HG03060 (cell line): ENCODE results near the gene FSIP1.

ENCODE experiments used
- ATAC-seq: cut with Tn5 transposase; IDR thresholded peaks from one replicate; pipeline ENCODE4 v1.9.1; 2021; ENCODE audit warnings: low read depth, moderate number of reproducible peaks; ENCODE audit not compliant: unreplicated experiment

FSIP1 gene

GRCh38 chr15:39792844-39793335 is 10.2 kb upstream of the FSIP1 start:
- ATAC-seq: no peak

GRCh38 chr15:39792025-39792843 is 9.6 kb upstream of the FSIP1 start:
- no peak for ATAC-seq

DNA sequence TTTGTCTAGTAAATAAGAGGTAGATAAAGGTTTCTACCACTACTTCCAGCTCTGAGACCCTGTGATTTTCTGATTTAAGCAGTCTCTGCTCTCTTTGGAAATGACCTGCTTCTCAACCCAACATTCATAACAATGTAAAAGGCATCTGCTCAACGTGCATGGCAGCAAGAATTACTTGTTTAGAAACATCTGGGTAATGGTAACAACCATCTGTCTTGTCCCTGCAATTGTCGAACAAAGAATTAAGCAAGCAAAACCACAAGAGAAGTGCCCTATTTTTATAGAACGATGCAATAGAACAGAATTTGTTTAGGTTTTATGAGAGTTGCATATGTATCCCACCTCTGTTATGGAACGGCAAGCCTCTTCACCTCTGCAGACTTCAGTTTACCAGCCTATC is 7.1 kb upstream of the FSIP1 start:
- ATAC-seq: no peak

DNA sequence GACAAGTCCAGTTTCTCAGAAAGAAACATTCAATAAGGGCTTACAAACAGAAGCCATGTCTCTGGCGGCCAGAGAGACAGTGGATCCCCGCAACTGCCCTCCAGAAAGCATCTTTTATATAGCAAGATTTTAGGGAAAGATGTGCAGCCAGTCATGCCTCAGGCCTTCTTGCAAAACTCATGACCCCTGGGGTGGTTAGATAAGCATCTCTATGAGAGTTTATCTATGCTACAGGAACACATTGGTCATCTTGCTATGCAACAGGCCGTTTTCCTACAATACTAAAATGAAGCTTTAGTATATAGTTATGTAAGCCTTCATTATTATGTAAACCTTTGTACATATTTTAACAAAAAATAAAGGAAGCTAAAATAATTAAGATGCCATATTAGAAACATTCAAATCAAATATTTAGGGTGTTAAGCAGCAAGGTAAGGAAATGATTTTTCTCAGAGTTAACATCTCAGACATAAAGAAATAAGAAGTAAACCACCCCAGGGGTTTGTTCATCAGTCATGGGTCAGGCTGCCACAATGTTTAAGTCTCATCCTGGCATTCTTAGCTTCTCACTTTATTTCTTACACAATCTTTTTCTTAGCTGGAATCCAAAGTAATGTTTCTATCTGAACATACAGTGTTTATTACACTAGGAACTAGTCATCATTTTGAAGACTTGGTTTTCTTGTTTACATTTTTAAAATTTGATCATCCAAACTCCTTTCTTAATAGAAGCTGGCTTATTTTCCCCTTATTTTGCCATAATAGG is 6.3 kb upstream of the FSIP1 start:
- no peak for ATAC-seq

DNA sequence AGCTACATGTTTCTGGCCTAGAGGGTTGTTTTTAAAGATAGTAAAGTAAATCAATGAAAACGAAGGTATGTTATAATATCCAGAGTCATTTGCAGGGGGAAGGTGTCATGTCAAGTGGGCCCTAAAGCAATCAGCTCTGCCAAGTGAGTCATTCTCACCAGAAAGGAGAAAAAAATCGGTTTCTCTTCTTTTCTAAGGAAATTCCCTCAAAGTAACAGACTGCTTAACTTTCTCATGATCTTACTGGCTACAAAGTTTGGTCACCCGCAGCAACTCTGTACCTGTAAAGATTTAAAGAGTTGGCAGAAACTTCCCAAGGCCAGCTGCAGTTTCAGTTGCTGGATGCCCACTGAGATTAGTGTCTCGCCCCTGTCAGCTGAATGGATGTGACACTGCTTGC is 5.5 kb upstream of the FSIP1 start:
- no peak for ATAC-seq

GRCh38 chr15:39787479-39787878 is 4.8 kb upstream of the FSIP1 start:
- no peak for ATAC-seq

- ATAC-seq: no peak
These were observed 3.9 kb upstream of the FSIP1 start for GRCh38 chr15:39786447-39787056.

- no peak for ATAC-seq
These were observed 3.2 kb upstream of the FSIP1 start for GRCh38 chr15:39785841-39786240.

DNA sequence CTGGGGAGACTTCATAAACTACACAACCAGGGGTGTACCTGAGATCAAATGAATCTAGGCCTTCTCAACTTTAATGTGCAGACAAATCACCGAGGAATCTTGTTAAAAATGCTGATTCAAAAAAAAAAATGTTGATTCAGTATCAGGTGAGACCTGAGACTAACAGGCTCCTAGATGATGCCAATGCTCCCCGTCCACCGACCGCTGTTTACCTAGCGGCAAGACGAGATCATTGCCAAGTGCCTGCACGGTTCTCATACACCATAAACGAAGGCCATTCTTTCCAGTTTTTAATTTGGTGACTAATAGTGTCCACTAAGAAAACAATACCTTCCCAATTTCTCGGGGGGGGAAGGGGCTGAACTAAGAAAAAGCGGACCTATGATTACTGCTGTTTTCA is 2.5 kb upstream of the FSIP1 start:
- no peak for ATAC-seq

DNA sequence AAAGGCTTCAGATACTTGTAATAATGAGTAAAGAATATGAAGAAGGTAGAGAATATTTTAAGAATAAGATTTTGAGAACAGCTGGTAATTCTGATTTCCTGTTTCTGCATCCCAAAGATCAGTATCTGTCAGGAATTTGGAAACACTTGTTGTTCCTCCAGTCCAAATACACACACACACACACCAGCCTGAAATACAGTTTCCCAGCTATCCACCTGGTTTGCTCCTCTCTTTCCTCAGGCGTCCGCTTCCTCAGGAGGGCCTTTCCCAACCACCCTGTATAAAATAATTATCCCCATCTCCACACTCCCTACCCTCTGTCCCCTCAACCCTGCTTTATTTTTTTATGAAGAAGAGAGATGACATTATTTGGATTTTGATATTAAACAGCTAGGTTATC is 2.0 kb upstream of the FSIP1 start:
- ATAC-seq: no peak

DNA sequence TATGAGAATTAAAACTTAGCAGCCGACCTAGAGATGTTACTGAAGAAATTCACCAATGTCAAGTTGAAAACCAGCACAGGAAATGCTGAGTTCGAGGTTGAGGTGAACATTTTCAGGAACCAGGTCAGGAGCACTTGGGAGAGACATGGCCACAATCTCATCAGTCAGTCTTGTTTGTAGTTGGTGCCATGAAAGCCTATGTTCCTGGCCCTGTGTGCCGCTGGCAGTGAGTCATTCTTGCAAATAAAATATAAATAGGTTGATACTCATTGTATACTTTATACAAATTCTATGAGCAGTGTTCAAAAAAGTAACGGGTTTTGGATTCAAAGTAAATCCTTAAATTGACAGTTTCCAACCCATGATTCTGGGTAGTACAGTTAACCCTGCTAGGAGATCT is 1.5 kb upstream of the FSIP1 start:
- no peak for ATAC-seq

DNA sequence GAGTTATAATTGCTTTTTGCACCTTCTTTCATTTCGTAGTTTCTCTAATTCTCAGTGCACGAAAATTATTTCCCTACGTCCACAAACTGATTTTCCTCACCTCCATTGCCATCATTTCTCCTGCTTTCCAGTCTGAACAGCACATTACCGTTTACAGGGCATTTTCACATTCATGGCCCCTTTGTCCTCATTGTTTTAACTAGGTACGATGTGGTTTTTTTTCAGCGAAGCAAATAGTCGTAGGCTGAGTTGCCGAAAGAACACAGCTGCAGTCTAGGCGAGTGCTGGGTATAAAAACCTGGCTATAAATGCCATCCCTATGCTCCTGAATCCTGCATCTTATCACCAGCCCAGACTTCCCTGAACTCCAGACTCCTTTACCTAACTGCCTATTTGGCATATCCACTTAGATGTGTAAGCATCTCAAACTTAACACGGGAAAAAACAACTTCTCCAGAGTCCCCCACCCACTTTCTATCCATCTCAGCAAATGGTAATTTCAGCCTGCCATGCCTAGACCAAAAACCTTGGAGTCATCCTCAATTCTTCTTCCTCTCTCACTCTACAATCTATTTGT is 691 bp upstream of the FSIP1 start:
- no peak for ATAC-seq

DNA sequence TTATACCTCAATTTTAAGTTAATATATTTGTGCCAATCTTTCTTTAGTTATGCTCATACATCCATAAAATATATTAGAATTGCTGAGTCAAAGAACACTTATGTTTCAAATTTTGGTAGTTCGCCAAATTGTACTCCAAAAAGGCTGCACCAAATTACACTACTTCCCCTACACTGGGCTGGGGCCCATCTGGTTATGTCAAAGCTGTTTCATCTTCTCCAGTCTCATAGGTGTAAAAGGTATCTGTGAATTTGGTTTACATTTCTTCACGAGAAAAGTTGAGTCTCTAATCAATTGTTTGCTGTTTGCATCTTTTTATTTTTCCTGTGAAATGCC is 706 bp downstream of the FSIP1 start:
- no peak for ATAC-seq

- no peak for ATAC-seq
These were observed 1.3 kb downstream of the FSIP1 start for GRCh38 chr15:39781147-39781966.

- no peak for ATAC-seq
These were observed 4.6 kb downstream of the FSIP1 start for GRCh38 chr15:39778021-39778420.

DNA sequence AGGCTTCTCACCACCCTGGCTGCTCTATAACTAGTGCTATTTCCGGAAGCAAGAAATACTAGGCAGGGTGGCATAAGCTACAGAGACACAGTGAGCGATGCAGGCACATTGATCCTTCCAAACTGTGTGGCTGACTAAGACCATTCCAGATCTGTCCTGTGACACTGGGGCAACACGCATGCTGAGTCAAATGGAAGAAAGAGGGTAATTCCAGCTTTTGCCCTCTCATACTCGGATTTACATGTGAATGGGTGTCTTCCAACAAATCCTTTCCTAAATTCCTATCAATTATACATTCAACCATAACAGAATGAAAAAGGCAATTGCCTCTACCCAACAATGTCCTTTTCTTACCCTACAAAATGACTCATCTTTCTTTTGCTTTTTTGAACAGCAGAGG is 5.1 kb downstream of the FSIP1 start:
- ATAC-seq: no peak

DNA sequence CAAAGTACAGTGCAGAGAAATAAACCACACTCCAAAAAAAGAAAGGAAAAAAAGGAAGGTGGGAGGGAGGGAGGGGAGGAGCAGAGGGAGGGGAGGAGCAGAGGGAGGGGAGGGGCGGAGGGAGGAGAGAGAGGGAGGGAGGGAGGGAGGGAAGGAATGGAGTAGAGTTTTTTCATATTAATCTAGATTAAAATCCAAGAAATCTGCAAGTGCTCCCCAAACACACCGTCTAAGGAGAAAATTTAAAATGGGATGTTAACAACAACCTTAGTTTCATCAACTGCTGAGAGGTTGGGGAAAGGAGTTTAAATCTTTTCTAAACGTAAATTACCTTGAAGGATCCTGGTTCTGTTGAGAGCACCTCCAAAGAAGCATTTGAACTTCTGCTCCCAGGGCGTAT is 6.6 kb downstream of the FSIP1 start:
- no peak for ATAC-seq

DNA sequence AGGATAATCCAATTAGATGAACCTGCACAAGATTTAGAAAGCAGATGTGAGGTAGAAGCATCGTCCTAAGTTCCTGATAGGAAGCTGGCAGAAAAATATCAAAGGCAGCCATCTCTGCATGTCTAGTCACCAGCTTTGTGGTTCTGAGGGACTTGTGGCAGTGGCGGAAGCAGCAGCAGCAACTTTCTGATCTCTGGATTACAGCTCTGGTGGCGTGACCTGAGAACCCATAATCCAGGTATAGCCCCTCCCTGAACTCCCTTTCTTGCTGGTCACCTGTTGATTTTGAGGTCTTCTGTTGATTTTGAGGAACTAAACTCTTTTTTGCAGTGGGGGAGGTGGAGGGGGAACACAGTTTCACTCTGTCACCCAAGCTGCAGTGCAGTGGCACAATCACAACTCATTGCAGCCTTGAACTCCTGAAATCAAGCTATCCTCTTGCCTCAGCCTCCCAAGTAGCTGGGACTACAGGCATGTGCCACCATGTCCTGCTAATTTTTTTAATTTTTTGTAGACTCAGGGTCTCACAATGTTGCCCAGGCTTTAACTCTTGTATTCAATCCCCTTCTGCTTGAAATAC is 7.9 kb downstream of the FSIP1 start:
- ATAC-seq: no peak

DNA sequence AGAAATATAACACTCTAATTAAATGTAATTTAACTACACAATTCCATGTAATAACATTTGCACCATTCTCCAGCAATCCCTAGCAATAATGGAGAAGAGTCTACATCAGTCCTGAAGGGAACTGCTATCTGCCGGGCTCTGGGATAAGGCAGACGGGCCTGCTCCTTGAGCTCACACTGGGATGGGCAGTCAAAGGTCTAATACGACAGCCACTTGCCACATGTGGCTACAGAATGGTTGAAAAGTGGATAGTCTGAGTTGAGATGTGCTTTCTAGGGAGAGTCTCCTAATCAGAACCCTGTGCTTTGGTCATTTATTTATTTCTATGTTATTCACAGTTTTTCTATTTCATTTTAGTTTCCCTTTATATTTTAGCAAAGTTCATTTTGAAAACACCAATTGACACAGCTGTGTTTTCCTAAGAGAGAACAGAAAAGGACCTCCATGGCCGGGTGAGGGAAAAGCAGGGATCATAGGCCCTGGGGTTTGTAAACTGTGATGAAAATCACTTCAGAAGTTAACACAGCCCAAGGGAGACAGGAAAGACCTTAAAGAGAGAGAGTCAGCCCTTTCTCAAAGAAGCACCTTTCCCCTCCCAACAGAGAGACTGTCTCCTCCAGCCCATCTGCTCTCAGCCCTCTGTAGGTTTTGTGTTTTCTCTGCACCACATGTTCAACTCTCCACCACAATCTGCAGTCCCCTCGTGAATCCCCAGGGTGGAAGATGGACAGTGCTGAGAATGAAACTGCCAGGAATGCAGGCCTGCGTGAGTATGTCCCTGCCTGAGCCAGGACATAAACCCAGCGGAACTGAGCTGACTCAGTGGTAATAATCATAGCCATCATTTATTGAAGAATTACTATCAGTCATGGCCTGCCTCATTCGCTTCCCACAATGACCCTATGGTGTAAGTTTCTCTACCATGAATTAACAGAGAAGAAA is 11.6 kb downstream of the FSIP1 start:
- ATAC-seq: no peak
